CMK (cell line): ENCODE results near the gene CSTF2T.
"Not testable (repeated sequence)": the region's sequence is repeated elsewhere in the genome, so short reads cannot be mapped to it uniquely, and the experiment has no call there.

Experiments
- DNase-seq: peaks from one replicate; pipeline ENCODE4 v3.0.0-alpha.2; 2010; ENCODE audit warnings: low read depth

Gene CSTF2T

GRCh38 chr10:51696251-51696650, 3.1 kb downstream of the CSTF2T start:
- DNase-seq, result no peak

DNA sequence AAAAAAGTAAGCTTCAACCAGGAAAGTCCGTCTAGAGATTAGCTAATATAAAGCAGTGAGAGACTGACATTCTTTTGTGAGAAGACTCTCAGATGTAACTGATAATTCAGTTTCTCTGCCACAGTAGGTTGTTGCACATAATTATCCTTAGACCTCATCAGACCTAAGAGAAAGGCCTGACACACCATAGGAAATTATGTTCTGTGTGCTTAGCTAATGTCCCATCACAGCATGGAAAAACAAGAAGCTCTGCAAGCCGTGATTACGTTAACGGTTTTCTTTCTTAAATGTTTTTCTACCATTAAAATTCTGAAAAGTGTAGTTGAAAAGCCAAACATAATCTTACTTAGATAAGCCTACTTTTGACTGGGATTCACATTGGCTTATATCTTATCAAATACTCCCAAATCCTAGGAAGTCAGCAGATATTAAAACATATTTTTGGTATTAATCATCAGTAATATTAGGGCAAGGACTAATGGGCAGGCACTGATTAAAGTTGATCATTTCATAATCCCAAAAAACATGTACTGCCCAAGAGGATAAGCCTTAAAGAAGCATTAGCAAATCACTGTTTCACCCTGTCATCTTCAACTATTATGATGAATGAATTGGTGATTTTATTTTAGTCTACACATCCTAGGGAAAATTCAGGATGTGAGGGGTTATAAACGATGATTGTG, 5.2 kb downstream of the CSTF2T start:
- no peak for DNase-seq

- DNase-seq, result no peak
These were observed 8.3 kb downstream of the CSTF2T start for GRCh38 chr10:51691135-51691534.

DNA sequence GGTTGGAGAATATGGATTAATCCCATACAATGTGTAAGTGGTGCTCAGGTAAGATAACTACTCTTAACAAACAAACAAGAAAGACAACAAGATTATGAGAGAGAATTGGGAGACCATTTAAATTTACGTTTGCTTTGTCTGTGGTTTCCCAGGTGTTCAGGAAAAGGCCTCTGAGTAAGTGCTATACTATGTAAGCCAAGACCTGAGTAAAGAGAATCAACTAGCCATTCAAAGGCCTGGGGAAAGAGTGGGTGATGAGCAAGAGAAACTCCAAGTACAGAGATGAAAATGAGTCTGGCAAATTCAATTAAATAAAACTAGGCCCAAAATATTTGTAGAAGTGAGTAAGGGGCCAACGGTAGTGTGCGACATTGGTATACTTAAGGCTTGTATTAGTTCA, 9.9 kb downstream of the CSTF2T start:
- no peak for DNase-seq

DNA sequence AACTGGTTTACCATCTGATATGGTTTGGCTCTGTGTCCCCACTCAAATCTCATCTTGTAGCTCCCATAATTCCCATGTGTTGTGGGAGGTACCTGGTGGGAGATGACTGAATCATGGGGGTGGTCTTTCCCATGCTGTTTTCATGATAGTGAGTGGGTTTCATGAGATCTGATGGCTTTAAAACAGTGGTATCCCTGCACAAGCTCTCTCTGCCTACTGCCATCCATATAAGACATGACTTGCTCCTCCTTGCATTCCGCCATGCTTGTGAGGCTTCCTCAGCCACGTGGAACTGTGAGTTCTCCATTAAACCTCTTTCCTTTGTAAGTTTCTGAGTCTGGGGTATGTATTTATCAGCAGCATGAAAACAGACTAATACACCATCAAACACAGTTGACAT, 10.6 kb downstream of the CSTF2T start:
- DNase-seq, result not testable (repeated sequence)

DNA sequence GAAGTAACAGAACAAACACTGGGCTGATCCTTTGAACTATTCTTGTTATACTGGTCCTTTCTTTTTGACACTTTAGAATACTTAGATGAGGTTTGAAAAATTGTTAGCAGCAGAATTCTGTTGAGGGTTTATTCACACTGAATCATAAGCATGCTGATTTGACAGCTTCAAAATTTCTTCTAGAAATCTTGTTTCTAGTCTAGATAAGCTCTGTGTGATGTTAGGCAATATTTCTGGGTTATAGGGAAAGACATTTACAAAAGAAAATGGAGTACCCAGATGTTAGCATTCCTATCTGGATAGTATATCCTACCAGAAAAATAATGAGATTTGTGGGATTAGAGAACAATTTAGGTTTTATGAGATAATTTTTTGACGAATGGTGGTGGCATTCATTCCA, 12.1 kb downstream of the CSTF2T start:
- no peak for DNase-seq

DNA sequence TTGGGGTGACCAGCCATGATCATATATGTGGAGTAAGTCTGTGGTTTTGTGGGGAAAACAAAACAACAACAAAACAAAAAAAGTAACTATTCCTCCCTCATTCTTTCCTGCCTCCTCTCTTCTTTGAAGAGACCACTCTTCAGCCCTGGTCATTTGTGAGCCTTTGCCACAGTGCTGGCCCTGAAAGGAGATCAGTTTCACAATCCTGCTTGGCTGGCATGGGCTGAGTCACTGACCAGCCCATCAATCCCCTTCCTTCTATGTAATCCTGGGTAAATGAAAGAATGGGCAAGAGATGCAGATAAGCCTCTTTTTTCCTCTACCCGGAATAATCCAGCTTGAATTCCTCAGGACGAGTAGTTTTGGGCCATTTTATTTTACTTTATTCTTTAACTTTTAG, 13.6 kb downstream of the CSTF2T start:
- DNase-seq, result no peak

DNA sequence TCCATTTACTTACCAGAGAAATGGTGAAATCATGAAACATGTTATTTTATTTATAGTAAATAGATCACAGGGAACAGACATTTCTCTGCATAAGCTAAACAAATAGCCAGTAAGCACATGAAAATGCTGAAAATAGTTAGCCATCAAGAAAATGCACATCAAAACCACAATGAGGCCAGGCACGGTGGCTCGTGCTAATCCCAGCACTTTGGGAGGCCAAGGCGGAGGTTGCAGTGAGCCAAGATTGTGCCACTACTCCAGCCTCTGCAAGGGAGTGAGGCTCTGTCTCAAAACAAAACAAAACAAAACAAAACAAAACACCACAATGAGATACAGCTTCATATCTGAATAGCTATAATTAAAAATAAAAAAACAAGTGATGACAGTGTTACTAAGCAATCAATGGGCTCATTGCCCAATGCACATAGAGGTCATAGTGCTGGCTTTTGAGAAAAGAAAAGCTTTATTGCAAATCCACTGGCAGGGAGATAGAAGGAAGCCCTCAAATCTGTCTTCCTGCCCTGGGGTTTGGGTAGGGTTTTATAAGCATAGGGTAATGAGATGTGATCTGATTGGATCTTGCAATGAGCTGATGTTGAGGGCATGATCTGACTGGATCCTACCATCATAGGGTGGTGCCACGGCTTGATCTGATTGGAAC, 16.2 kb downstream of the CSTF2T start:
- no peak for DNase-seq

GRCh38 chr10:51679841-51680240, 19.6 kb downstream of the CSTF2T start:
- no peak for DNase-seq

GRCh38 chr10:51675088-51675487, 24.3 kb downstream of the CSTF2T start:
- DNase-seq, result no peak

GRCh38 chr10:51672039-51672535, 27.3 kb downstream of the CSTF2T start:
- no peak for DNase-seq

DNA sequence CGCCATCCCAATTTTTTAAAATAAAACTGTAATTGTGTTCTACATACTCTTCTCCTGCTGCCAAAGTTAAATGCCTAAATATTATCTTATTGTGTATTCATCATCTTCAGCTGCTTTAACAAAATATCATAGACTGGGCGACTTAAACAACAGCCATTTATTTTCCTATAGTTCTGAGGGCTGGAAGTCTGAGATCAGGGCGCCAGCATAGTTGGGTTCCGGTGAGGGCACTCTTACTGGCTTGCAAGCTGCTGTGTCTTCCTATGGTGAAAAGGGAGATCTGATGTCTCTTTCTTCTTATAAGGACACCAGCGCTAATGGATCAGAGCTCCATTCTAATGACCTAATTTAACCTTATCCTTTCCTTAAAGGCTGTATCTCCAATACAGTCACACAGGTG, 30.4 kb downstream of the CSTF2T start:
- no peak for DNase-seq

- DNase-seq, result no peak
These were observed 31.1 kb downstream of the CSTF2T start for GRCh38 chr10:51668336-51668689.

- no peak for DNase-seq
These were observed 31.6 kb downstream of the CSTF2T start for GRCh38 chr10:51667678-51668335.

DNA sequence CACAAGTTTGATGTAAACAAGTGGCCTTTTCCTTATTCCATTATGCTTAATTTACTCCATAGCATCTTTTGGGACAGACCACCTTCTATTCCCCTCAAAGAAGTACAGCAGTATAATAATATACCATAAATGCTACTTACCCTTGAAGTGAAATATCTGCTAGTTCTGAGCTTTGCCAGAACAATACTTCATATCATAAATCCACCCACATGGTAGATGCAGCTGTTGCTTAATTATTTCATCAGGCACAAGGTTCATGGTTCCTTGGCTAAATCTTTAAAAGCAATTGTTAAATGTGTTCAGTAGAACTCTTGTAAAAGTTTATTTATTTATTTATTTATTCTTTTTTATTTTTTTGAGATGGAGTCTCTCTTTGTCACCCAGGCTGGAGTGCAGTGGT, 32.9 kb downstream of the CSTF2T start:
- no peak for DNase-seq

DNA sequence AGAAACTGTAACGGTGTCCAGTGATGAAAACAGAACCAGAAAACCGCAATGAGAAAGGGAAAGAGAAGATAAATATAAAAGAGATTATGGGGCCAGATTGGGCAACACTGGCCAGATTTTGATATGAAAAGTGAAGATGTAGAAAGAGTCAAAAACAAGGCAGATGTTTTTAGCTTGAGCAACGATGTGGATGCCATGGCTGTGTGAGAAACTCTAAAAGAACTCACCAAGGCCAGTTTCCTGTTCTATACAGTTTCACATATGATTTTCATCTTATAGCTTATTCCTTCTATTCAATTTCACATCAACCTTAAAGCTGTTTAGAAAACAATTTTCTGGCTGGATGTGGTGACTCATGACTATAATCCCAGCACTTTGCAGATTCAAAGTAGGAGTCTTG, 36.3 kb downstream of the CSTF2T start:
- no peak for DNase-seq

GRCh38 chr10:51659344-51659743, 40.1 kb downstream of the CSTF2T start:
- DNase-seq, result no peak

GRCh38 chr10:51658000-51658399, 41.4 kb downstream of the CSTF2T start:
- no peak for DNase-seq

GRCh38 chr10:51656503-51656902, 42.9 kb downstream of the CSTF2T start:
- peak; percentile 32 for DNase-seq

- DNase-seq, result no peak
These were observed 44.5 kb downstream of the CSTF2T start for GRCh38 chr10:51654918-51655317.

DNA sequence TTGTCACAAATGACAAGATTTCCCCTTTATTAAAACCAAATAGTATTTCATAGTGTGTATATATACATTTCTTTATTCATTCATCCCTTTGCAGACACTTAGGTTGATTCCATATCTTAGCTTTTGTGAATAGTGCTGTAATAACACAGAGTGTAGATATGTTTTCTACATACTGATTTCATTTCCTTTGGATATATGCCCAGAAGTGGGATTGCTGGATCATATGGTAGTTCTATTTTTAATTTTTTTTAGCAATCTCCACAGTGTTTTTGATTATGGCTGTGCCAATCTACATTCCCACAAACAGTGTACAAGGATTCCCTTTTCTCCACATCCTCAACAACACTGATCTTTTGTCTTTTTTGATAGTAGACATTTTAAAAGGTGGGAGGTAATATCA, 46.4 kb downstream of the CSTF2T start:
- no peak for DNase-seq

GRCh38 chr10:51651063-51651462, 48.3 kb downstream of the CSTF2T start:
- DNase-seq, result no peak

DNA sequence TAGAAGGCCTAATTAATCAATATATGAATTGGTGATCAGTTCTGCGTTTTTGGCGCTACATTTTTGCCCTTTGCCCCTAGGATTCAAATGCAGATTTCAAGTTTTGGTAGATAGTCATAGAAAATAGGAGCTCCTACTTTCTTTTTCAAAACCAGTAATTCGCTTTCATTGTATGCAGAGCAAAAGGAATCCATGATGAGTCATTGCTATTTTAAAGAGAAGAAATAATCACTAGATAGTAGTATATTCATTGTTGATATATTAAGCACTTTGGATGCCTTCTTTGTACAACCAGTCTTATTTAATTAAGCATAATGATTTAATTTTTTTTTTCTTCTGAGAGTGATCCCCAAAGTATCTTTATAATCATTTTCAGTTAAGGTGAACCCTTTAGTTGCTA, 50.3 kb downstream of the CSTF2T start:
- no peak for DNase-seq
